OCI-LY7 (cell line): Measurements from ENCODE around the gene ZNF669. TPM values are rescaled to one million over a fixed set of nuclear protein-coding genes. Genes with fewer than 3 reads are reported as not detected.

Experiments
- BruUV-seq: library from RNA; stranded (reverse); fragments of 400-500 nt; replicated peaks from 2 replicates; lab custom pipeline; 2021; lab: Mats Ljungman, UMichigan
- CTCF ChIA-PET: fragments of 300-600 bp; sonication (Branson Sonifier 250); formaldehyde crosslinking; loops from one replicate; lab custom pipeline; 2022; ENCODE audit warnings: antibody characterized with exemption; ENCODE audit not compliant: unreplicated experiment; lab: Charles Lee
- POLR2A ChIA-PET: fragments of 300-600 bp; sonication (Branson Sonifier 250); formaldehyde crosslinking; loops from one replicate; lab custom pipeline; 2022; ENCODE audit warnings: antibody characterized with exemption; lab: Charles Lee
- DNase-seq: peaks from one replicate; pipeline ENCODE4 v3.0.0-alpha.2; 2015; ENCODE audit warnings: low spot score
- H2AFZ ChIP-seq: fragments of 200-600 bp; sonication (generic), shearing (Covaris generic); 2 replicates; pipeline ENCODE4 v1.6.1; 2014; ENCODE audit warnings: mild to moderate bottlenecking, antibody characterized with exemption, low read length, moderate library complexity
- H3K27ac ChIP-seq: fragments of 200-600 bp; sonication (generic); 2 replicates; pipeline ENCODE4 v1.5.1; 2014; ENCODE audit warnings: mixed run types, low read depth, mild to moderate bottlenecking, moderate library complexity, low read length, inconsistent platforms; ENCODE audit not compliant: poor library complexity, severe bottlenecking
- H3K36me3 ChIP-seq: fragments of 200-600 bp; sonication (generic); 2 replicates; pipeline ENCODE4 v1.6.1; 2014; ENCODE audit warnings: mild to moderate bottlenecking, antibody characterized with exemption, low read length, moderate library complexity, mixed read lengths; ENCODE audit not compliant: insufficient read depth
- H3K4me1 ChIP-seq: fragments of 200-600 bp; sonication (generic); 2 replicates; pipeline ENCODE4 v1.5.1; 2014; ENCODE audit warnings: mild to moderate bottlenecking, low read length; ENCODE audit not compliant: insufficient read depth, poor library complexity, severe bottlenecking
- H3K4me2 ChIP-seq: fragments of 200-600 bp; sonication (generic); 2 replicates; pipeline ENCODE4 v1.6.1; 2014; ENCODE audit warnings: mild to moderate bottlenecking, low read length
- H3K4me3 ChIP-seq: fragments of 200-600 bp; sonication (generic); 2 replicates; pipeline ENCODE4 v1.5.1; 2014; ENCODE audit warnings: mild to moderate bottlenecking, low read depth, low read length; ENCODE audit not compliant: poor library complexity, severe bottlenecking
- H3K79me2 ChIP-seq: fragments of 200-600 bp; sonication (generic); 2 replicates; pipeline ENCODE4 v1.6.1; 2016; ENCODE audit warnings: low read depth, mild to moderate bottlenecking, low read length, moderate library complexity, mixed read lengths; ENCODE audit not compliant: insufficient read depth
- H3K9me2 ChIP-seq: fragments of 200-600 bp; sonication (generic); 2 replicates; pipeline ENCODE4 v1.6.1; 2016; ENCODE audit warnings: mild to moderate bottlenecking, low read length, mixed read lengths; ENCODE audit not compliant: insufficient read depth
- H3K9me3 ChIP-seq: fragments of 200-600 bp; sonication (generic); 2 replicates; pipeline ENCODE4 v1.6.1; 2014; ENCODE audit warnings: mild to moderate bottlenecking, mixed run types, low read length, mixed read lengths
- H4K20me1 ChIP-seq: fragments of 200-600 bp; sonication (generic); 2 replicates; pipeline ENCODE4 v1.6.1; 2014; ENCODE audit warnings: mild to moderate bottlenecking, antibody characterized with exemption, low read length, moderate library complexity, mixed read lengths; ENCODE audit not compliant: insufficient read depth
- CTCF ChIP-seq: fragments of 200-600 bp; sonication (generic); conservative IDR thresholded peaks from 2 replicates; pipeline ENCODE4 v1.5.1; 2014; ENCODE audit warnings: mild to moderate bottlenecking, antibody characterized with exemption, low read length, moderate library complexity, mixed read lengths
- EZH2phosphoT487 ChIP-seq: fragments of 200-600 bp; sonication (generic); IDR thresholded peaks from 2 replicates; pipeline ENCODE4 v1.6.1; 2018; ENCODE audit warnings: low read depth, borderline replicate concordance, mild to moderate bottlenecking, mixed run types, antibody characterized with exemption, low read length, moderate library complexity, mixed read lengths
- intact Hi-C: fragments of 100-400 bp; cut with micrococcal nuclease; formaldehyde crosslinking; loops from one replicate; pipeline ENCODE4 v1.10.0; 2022; ENCODE audit not compliant: unreplicated experiment
- total RNA-seq, 2 experiments: library from RNA; depleted of rRNA in 1 of 2; stranded (reverse); fragments of >200 nt in 1 of 2; shearing (Covaris generic) in 1 of 2; gene quantifications; 2 replicates each; pipeline ENCODE4 v1.2.3, GENCODE V29; 2014 to 2022

The ZNF669 gene
- total RNA-seq, 2 experiments from 2014 or later, result 13.6 to 16.9 TPM

DNA sequence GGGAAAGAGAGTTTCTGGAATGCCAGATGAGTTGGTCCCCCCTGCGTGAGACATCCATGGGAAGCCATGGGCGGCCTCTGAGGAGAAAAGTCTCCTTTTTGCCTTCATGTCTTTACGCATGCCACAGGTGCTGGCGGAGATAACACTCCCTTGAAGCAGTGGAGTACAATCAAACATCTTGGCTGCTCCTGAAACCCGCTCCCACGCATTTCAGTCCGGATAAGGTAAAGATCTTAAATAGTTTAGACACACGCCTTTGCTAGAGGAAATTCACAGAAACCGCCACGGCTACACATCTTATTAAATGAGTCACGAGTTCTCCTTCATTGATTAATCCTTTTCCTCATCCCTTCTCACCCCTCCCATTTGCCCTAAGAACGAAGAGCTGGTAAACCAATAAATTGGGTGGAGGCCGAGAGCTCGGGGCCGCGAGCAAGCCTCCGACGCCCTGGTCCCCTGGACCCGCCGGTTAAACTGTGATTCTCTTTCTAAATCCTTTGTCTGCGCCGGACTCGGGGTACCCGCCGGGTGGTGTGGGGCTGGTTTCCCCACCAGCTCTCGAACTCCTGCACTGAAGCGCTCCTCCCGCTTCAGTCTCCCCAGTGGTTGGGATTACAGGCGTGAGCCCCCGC lies 6.6 kb upstream of the ZNF669 start:
- H3K4me1 ChIP-seq, result no peaks in the 10 kb centered on the region
- H3K36me3 ChIP-seq, result no peaks in the 10 kb centered on the region
- no peak overlapping the region for H3K4me2 ChIP-seq
- TF ChIP-seq CTCF, result no peak
- no peak for TF ChIP-seq EZH2phosphoT487
- DNase-seq, result no peak
- H3K9me2 ChIP-seq, result no peaks in the 10 kb centered on the region
- H3K27ac ChIP-seq, result no peak overlapping the region
- POLR2A ChIA-PET, result no interaction called here
- intact Hi-C loops, result no loop called here
- H3K79me2 ChIP-seq, result no peaks in the 10 kb centered on the region
- BruUV-seq, result no TSS peak
- H3K4me3 ChIP-seq, result no peak overlapping the region
- H2AFZ ChIP-seq, result no peak overlapping the region
- no peaks in the 10 kb centered on the region for H3K9me3 ChIP-seq
- CTCF ChIA-PET, result no interaction called here
- H4K20me1 ChIP-seq, result no peaks in the 10 kb centered on the region

GRCh38 chr1:247107694-247108093 lies 3.5 kb upstream of the ZNF669 start:
- H3K27ac ChIP-seq, result no peak overlapping the region
- H3K4me2 ChIP-seq, result no peak overlapping the region
- no peaks in the 10 kb centered on the region for H3K9me2 ChIP-seq
- POLR2A ChIA-PET, result no interaction called here
- peaks cover 5% of the 10 kb centered on the region for H3K36me3 ChIP-seq
- no peak for DNase-seq
- H4K20me1 ChIP-seq, result no peaks in the 10 kb centered on the region
- H3K4me1 ChIP-seq, result peaks cover 14% of the 10 kb centered on the region
- peaks cover 14% of the 10 kb centered on the region for H3K79me2 ChIP-seq
- H3K9me3 ChIP-seq, result peaks cover 8% of the 10 kb centered on the region; the same call in 1 of the 2 replicates
- intact Hi-C loops, result no loop called here
- CTCF ChIA-PET, result no interaction called here
- H3K4me3 ChIP-seq, result no peak overlapping the region
- H2AFZ ChIP-seq, result no peak overlapping the region
- no TSS peak for BruUV-seq
- TF ChIP-seq EZH2phosphoT487, result no peak
- TF ChIP-seq CTCF, result no peak

GRCh38 chr1:247105966-247106365 lies 1.8 kb upstream of the ZNF669 start:
- TF ChIP-seq CTCF, result no peak
- TF ChIP-seq EZH2phosphoT487, result no peak
- Histone ChIP-seq H3K4me2 (no peak overlapping the region), H3K79me2 (peaks cover 31% of the 10 kb centered on the region), H2AFZ (no peak overlapping the region), H4K20me1 (no peaks in the 10 kb centered on the region), H3K9me2 (no peaks in the 10 kb centered on the region), H3K27ac (no peak overlapping the region), H3K9me3 (peaks cover 24% of the 10 kb centered on the region), H3K4me1 (peaks cover 14% of the 10 kb centered on the region), H3K36me3 (peaks cover 22% of the 10 kb centered on the region), H3K4me3 (no peak overlapping the region)
- CTCF ChIA-PET, result no interaction called here
- no TSS peak for BruUV-seq
- no peak for DNase-seq
- intact Hi-C loops, result no loop called here
- POLR2A ChIA-PET, result interaction anchor here (0.7 kb wide), 1 partner anchor 346 kb away, joined by 4 read pairs; no protein-coding TSS in a partner anchor
